Measurements from ENCODE around the gene CFAP69.
"Not testable (repeated sequence)": the region's sequence is repeated elsewhere in the genome, so short reads cannot be mapped to it uniquely, and the experiment has no call there.

The CFAP69 gene

GRCh38 chr7:90239050-90239449 lies 5.9 kb upstream of the CFAP69 start:
- no peak overlapping the region for H3K4me3 ChIP-seq (ENCODE audit: low read length)
- H3K4me1 ChIP-seq (ENCODE audit: insufficient read depth, low read length): no peaks in the 10 kb centered on the region
- no peaks in the 10 kb centered on the region for H3K36me3 ChIP-seq (ENCODE audit: insufficient read depth, low read length)
- H2AFZ ChIP-seq (ENCODE audit: low read depth, low read length): no peak overlapping the region
- no peaks in the 10 kb centered on the region for H3K9me3 ChIP-seq (ENCODE audit: low read length)
- H3K27me3 ChIP-seq (ENCODE audit: insufficient read depth, low read length): no peaks in the 10 kb centered on the region

- Histone ChIP-seq H3K4me1 (ENCODE audit: insufficient read depth, low read length) (no peaks in the 10 kb centered on the region), H3K9me3 (ENCODE audit: low read length) (no peaks in the 10 kb centered on the region), H2AFZ (ENCODE audit: low read depth, low read length) (no peak overlapping the region), H3K27me3 (ENCODE audit: insufficient read depth, low read length) (no peaks in the 10 kb centered on the region), H3K4me3 (ENCODE audit: low read length) (no peak overlapping the region), H3K36me3 (ENCODE audit: insufficient read depth, low read length) (no peaks in the 10 kb centered on the region)
These were observed 5.2 kb upstream of the CFAP69 start for GRCh38 chr7:90239625-90240228.

- H3K36me3 ChIP-seq (ENCODE audit: insufficient read depth, low read length): no peaks in the 10 kb centered on the region
- peaks cover 8% of the 10 kb centered on the region for H3K4me1 ChIP-seq (ENCODE audit: insufficient read depth, low read length)
- H3K9me3 ChIP-seq (ENCODE audit: low read length): no peaks in the 10 kb centered on the region
- H3K27me3 ChIP-seq (ENCODE audit: insufficient read depth, low read length): peaks cover 4% of the 10 kb centered on the region
- no peak overlapping the region for H2AFZ ChIP-seq (ENCODE audit: low read depth, low read length)
- H3K4me3 ChIP-seq (ENCODE audit: low read length): no peak overlapping the region
These were observed 2.4 kb upstream of the CFAP69 start for GRCh38 chr7:90242369-90243168.

GRCh38 chr7:90243556-90243955 lies 1.4 kb upstream of the CFAP69 start:
- H3K4me1 ChIP-seq (ENCODE audit: insufficient read depth, low read length): peaks cover 8% of the 10 kb centered on the region
- no peaks in the 10 kb centered on the region for H3K9me3 ChIP-seq (ENCODE audit: low read length)
- no peaks in the 10 kb centered on the region for H3K36me3 ChIP-seq (ENCODE audit: insufficient read depth, low read length)
- H3K27me3 ChIP-seq (ENCODE audit: insufficient read depth, low read length): peaks cover 7% of the 10 kb centered on the region
- H2AFZ ChIP-seq (ENCODE audit: low read depth, low read length): peak overlapping the region; percentile 100
- no peak overlapping the region for H3K4me3 ChIP-seq (ENCODE audit: low read length)

GRCh38 chr7:90244565-90244908 lies 437 bp upstream of the CFAP69 start:
- peak overlapping the region; percentile 99 for H3K4me3 ChIP-seq (ENCODE audit: low read length)
- peaks cover 7% of the 10 kb centered on the region for H3K27me3 ChIP-seq (ENCODE audit: insufficient read depth, low read length)
- no peaks in the 10 kb centered on the region for H3K36me3 ChIP-seq (ENCODE audit: insufficient read depth, low read length)
- H3K4me1 ChIP-seq (ENCODE audit: insufficient read depth, low read length): peaks cover 8% of the 10 kb centered on the region
- H3K9me3 ChIP-seq (ENCODE audit: low read length): no peaks in the 10 kb centered on the region
- H2AFZ ChIP-seq (ENCODE audit: low read depth, low read length): peak overlapping the region; percentile 100

GRCh38 chr7:90246171-90246570 lies 1.2 kb downstream of the CFAP69 start:
- Histone ChIP-seq H2AFZ (ENCODE audit: low read depth, low read length) (peak overlapping the region; percentile 100), H3K9me3 (ENCODE audit: low read length) (no peaks in the 10 kb centered on the region), H3K4me3 (ENCODE audit: low read length) (peak overlapping the region; percentile 99), H3K4me1 (ENCODE audit: insufficient read depth, low read length) (peaks cover 8% of the 10 kb centered on the region), H3K36me3 (ENCODE audit: insufficient read depth, low read length) (no peaks in the 10 kb centered on the region), H3K27me3 (ENCODE audit: insufficient read depth, low read length) (peaks cover 11% of the 10 kb centered on the region)

GRCh38 chr7:90248706-90249105 lies 3.7 kb downstream of the CFAP69 start:
- peaks cover 8% of the 10 kb centered on the region for H3K4me1 ChIP-seq (ENCODE audit: insufficient read depth, low read length)
- peaks cover 11% of the 10 kb centered on the region for H3K27me3 ChIP-seq (ENCODE audit: insufficient read depth, low read length)
- H3K4me3 ChIP-seq (ENCODE audit: low read length): no peak overlapping the region
- no peaks in the 10 kb centered on the region for H3K36me3 ChIP-seq (ENCODE audit: insufficient read depth, low read length)
- no peak overlapping the region for H2AFZ ChIP-seq (ENCODE audit: low read depth, low read length)
- no peaks in the 10 kb centered on the region for H3K9me3 ChIP-seq (ENCODE audit: low read length)

GRCh38 chr7:90250601-90251303 lies 5.8 kb downstream of the CFAP69 start:
- H3K27me3 ChIP-seq (ENCODE audit: insufficient read depth, low read length): peaks cover 11% of the 10 kb centered on the region
- peaks cover 8% of the 10 kb centered on the region for H3K4me1 ChIP-seq (ENCODE audit: insufficient read depth, low read length)
- no peak overlapping the region for H2AFZ ChIP-seq (ENCODE audit: low read depth, low read length)
- no peaks in the 10 kb centered on the region for H3K36me3 ChIP-seq (ENCODE audit: insufficient read depth, low read length)
- H3K9me3 ChIP-seq (ENCODE audit: low read length): no peaks in the 10 kb centered on the region
- no peak overlapping the region for H3K4me3 ChIP-seq (ENCODE audit: low read length)

GRCh38 chr7:90251304-90251635 lies 6.3 kb downstream of the CFAP69 start:
- Histone ChIP-seq H3K4me1 (ENCODE audit: insufficient read depth, low read length) (peaks cover 3% of the 10 kb centered on the region), H2AFZ (ENCODE audit: low read depth, low read length) (no peak overlapping the region), H3K27me3 (ENCODE audit: insufficient read depth, low read length) (peaks cover 10% of the 10 kb centered on the region), H3K4me3 (ENCODE audit: low read length) (no peak overlapping the region), H3K36me3 (ENCODE audit: insufficient read depth, low read length) (no peaks in the 10 kb centered on the region), H3K9me3 (ENCODE audit: low read length) (no peaks in the 10 kb centered on the region)

- not testable (repeated sequence) for H3K9me3 ChIP-seq (ENCODE audit: low read length); H3K4me1 ChIP-seq (ENCODE audit: insufficient read depth, low read length); H3K4me3 ChIP-seq (ENCODE audit: low read length); H3K36me3 ChIP-seq (ENCODE audit: insufficient read depth, low read length); H2AFZ ChIP-seq (ENCODE audit: low read depth, low read length); H3K27me3 ChIP-seq (ENCODE audit: insufficient read depth, low read length)
These were observed 11.0 kb downstream of the CFAP69 start for GRCh38 chr7:90256011-90256410.

GRCh38 chr7:90256778-90257177 lies 11.8 kb downstream of the CFAP69 start:
- no peaks in the 10 kb centered on the region for H3K36me3 ChIP-seq (ENCODE audit: insufficient read depth, low read length)
- no peak overlapping the region for H2AFZ ChIP-seq (ENCODE audit: low read depth, low read length)
- H3K4me1 ChIP-seq (ENCODE audit: insufficient read depth, low read length): no peaks in the 10 kb centered on the region
- no peaks in the 10 kb centered on the region for H3K9me3 ChIP-seq (ENCODE audit: low read length)
- no peak overlapping the region for H3K4me3 ChIP-seq (ENCODE audit: low read length)
- no peaks in the 10 kb centered on the region for H3K27me3 ChIP-seq (ENCODE audit: insufficient read depth, low read length)

GRCh38 chr7:90261441-90261840 lies 16.5 kb downstream of the CFAP69 start:
- Histone ChIP-seq H3K4me1 (ENCODE audit: insufficient read depth, low read length) (no peaks in the 10 kb centered on the region), H3K4me3 (ENCODE audit: low read length) (no peak overlapping the region), H2AFZ (ENCODE audit: low read depth, low read length) (no peak overlapping the region), H3K9me3 (ENCODE audit: low read length) (no peaks in the 10 kb centered on the region), H3K36me3 (ENCODE audit: insufficient read depth, low read length) (no peaks in the 10 kb centered on the region), H3K27me3 (ENCODE audit: insufficient read depth, low read length) (no peaks in the 10 kb centered on the region)

- Histone ChIP-seq H3K36me3 (ENCODE audit: insufficient read depth, low read length) (no peaks in the 10 kb centered on the region), H3K4me1 (ENCODE audit: insufficient read depth, low read length) (no peaks in the 10 kb centered on the region), H3K4me3 (ENCODE audit: low read length) (no peak overlapping the region), H3K9me3 (ENCODE audit: low read length) (no peaks in the 10 kb centered on the region), H3K27me3 (ENCODE audit: insufficient read depth, low read length) (no peaks in the 10 kb centered on the region), H2AFZ (ENCODE audit: low read depth, low read length) (no peak overlapping the region)
These were observed 17.5 kb downstream of the CFAP69 start for GRCh38 chr7:90262438-90262837.
